Neural progenitor cell (in vitro differentiated cells): ENCODE data around the gene HOXB4.

ENCODE experiments used
- EZH2 ChIP-seq: fragments of 200-600 bp; sonication (generic); IDR thresholded peaks from 2 replicates; pipeline ENCODE4 v1.6.1; 2017; ENCODE audit warnings: antibody characterized with exemption, mild to moderate bottlenecking, moderate library complexity
- EZH2phosphoT487 ChIP-seq: fragments of 200-600 bp; sonication (generic); IDR thresholded peaks from 2 replicates; pipeline ENCODE4 v1.6.1; 2017; ENCODE audit warnings: antibody characterized with exemption
- TF ChIP-seq, protein P1 (sequence below): fragments of 200-600 bp; sonication (generic); IDR thresholded peaks from 2 replicates; pipeline ENCODE4 v1.5.1; 2017; ENCODE audit warnings: antibody characterized with exemption, mild to moderate bottlenecking

DNA sequence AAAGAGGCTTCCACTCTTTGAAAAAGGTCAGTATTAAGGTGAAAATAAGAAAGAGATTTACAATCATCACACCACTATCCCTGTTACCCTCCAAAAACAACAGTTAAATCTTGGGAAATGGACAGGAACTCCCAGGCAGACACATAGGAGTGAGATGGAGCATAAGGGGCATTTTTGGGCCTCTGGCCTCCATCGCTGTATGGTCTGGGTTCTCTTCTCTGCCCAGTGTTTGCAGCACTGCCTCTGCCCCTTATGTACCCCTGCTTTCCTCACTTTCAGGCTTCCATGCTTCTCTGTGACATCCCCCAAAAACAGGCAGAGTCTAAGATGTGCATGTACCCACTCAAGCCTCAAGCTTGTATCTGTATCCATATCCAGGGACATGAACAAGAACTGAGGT, 32.6 kb downstream of the HOXB4 start:
- TF ChIP-seq, protein P1, sequence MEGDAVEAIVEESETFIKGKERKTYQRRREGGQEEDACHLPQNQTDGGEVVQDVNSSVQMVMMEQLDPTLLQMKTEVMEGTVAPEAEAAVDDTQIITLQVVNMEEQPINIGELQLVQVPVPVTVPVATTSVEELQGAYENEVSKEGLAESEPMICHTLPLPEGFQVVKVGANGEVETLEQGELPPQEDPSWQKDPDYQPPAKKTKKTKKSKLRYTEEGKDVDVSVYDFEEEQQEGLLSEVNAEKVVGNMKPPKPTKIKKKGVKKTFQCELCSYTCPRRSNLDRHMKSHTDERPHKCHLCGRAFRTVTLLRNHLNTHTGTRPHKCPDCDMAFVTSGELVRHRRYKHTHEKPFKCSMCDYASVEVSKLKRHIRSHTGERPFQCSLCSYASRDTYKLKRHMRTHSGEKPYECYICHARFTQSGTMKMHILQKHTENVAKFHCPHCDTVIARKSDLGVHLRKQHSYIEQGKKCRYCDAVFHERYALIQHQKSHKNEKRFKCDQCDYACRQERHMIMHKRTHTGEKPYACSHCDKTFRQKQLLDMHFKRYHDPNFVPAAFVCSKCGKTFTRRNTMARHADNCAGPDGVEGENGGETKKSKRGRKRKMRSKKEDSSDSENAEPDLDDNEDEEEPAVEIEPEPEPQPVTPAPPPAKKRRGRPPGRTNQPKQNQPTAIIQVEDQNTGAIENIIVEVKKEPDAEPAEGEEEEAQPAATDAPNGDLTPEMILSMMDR, result no peak
- TF ChIP-seq EZH2phosphoT487 (no peak), EZH2 (no peak)
